ENCODE data around the gene MRPL23. TPM values are rescaled to one million over a fixed set of nuclear protein-coding genes. Genes with fewer than 3 reads are reported as not detected.

Gene MRPL23
- total and polyA plus RNA-seq, 2 of the 8 experiments (the other 6 are each of a cell fraction or from before 2014, with no cell fraction given): 86.4 to 244 TPM

DNA sequence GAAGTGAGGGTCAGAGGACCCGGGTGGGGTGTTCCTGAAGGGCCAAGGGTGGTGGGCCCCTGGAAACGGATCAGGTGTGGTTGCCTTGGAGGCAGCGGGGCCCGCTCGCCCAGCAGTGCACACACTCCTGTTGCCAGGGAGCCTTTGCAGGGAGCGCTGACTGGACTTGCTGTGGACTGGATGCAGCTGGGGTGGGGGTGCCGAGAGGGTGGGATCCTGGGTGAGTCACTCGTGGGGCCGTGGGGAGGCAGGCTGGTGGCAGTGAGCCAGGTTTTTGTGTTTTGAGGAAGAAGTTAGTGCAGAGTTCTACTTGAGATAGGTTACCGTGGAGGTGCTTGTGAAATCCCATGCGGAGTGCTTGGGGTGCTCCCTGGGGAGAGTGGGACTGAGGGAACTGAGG lies 1.3 kb downstream of the MRPL23 start:
- Histone ChIP-seq H3K4me3 (ENCODE audit: extremely low read depth in 1 of 4, insufficient read depth in 2 of 4, low read depth in 3 of 4, low read length in 4 of 4) (no peak overlapping the region), H2AK5ac (ENCODE audit: low read depth, low read length) (no peak overlapping the region), H4K20me1 (replicated peaks in 1 of 2; ENCODE audit: control insufficient read depth in 1 of 2, insufficient read depth in 2 of 2, low read length in 2 of 2) (no peaks in the 10 kb centered on the region), H3K36me3 (ENCODE audit: control insufficient read depth in 2 of 4, insufficient read depth in 4 of 4, low read length in 3 of 4) (no peaks in the 10 kb centered on the region), H2BK20ac (ENCODE audit: low read length) (no peak overlapping the region), H3K23ac (ENCODE audit: insufficient read length) (no peak overlapping the region), H3K79me1 (ENCODE audit: low read depth, low read length) (no peaks in the 10 kb centered on the region), H3K4ac (replicated peaks; ENCODE audit: insufficient read length, low read depth, low read length) (no peak overlapping the region), H2BK5ac (ENCODE audit: low read depth, low read length) (no peak overlapping the region), H3K79me2 (ENCODE audit: control insufficient read depth in 1 of 2, insufficient read depth in 2 of 2, low read length in 2 of 2) (no peaks in the 10 kb centered on the region), H3K23me2 (ENCODE audit: low read depth, low read length) (no peaks in the 10 kb centered on the region), H4K91ac (replicated peaks; ENCODE audit: insufficient read length, low read length) (no peak overlapping the region), H3K9ac (replicated peaks in 1 of 4; ENCODE audit: extremely low read depth in 1 of 4, low read depth in 3 of 4, low read length in 3 of 4) (no peak overlapping the region), H2AFZ (ENCODE audit: low read length) (no peak overlapping the region), H3K4me2 (ENCODE audit: insufficient read depth in 1 of 2, low read depth in 2 of 2, low read length in 2 of 2) (no peak overlapping the region), H3K9me3 (ENCODE audit: insufficient read depth in 2 of 2, low read depth in 1 of 2, low read length in 1 of 2) (no peaks in the 10 kb centered on the region), H3K14ac (ENCODE audit: insufficient read length) (no peak overlapping the region), H2BK12ac (ENCODE audit: low read depth, low read length) (no peak overlapping the region), H2BK15ac (ENCODE audit: low read length) (no peak overlapping the region), H2BK120ac (replicated peaks; ENCODE audit: low read depth, low read length) (no peak overlapping the region), H3K56ac (replicated peaks; ENCODE audit: insufficient read length, low read depth, low read length) (no peak overlapping the region), H4K8ac (ENCODE audit: extremely low read depth, insufficient read depth, low read length) (no peak overlapping the region), H4K5ac (ENCODE audit: insufficient read length, low read depth, low read length) (no peak overlapping the region), H3K18ac (ENCODE audit: extremely low read depth, low read length) (no peak overlapping the region), H3K4me1 (replicated peaks in 1 of 4; ENCODE audit: control insufficient read depth in 3 of 4, insufficient read depth in 4 of 4, low read length in 3 of 4) (peaks cover 0 to 3% (median 0%) of the 10 kb centered on the region in 4 experiments; a peak in 1 of 7 replicates), H3K27me3 (replicated peaks in 1 of 4; ENCODE audit: control insufficient read depth in 3 of 4, extremely low read depth in 1 of 4, insufficient read depth in 3 of 4, low read length in 3 of 4) (no peaks in the 10 kb centered on the region), H3K27ac (ENCODE audit: low read depth, low read length) (no peak overlapping the region)
- ChIA-PET POLR2A (ENCODE audit: partially characterized antibody) (interaction anchor here (1.1 to 2.3 kb wide), 5 partner anchors 10 to 202 kb away, joined by 3 to 9 read pairs (median 3); no protein-coding TSS in a partner anchor), CTCF (ENCODE audit: partially characterized antibody) (interaction anchor here (0.7 to 18.8 kb wide), 30 partner anchors 10 to 272 kb away, joined by 3 to 416 read pairs (median 6); partner anchors contain the start of genes INS and SYT8)
- FAIRE-seq (no peak), DNase-seq (ENCODE audit: low read depth in 1 of 2, low spot score in 2 of 2) (no peak)
- WGBS, 2 experiments (ENCODE audit: extremely low coverage in 1 of 2, insufficient coverage in 1 of 2, insufficient read length in 1 of 2, insufficient replicate concordance in 2 of 2, low coverage in 1 of 2, low lambda C conversion rate in 2 of 2, missing lambda C conversion rate in 1 of 2): no CpG with 5 or more reads among the region's 11 CpGs
- TF ChIP-seq SUZ12 (IDR thresholded peaks at IDR 0.05; ENCODE audit: low read length) (no peak), SIRT6 (IDR thresholded peaks at IDR 0.05; ENCODE audit: low read length) (no peak), SP1 (IDR thresholded peaks at IDR 0.05; ENCODE audit: low read depth, low read length) (no peak), HDAC2 (IDR thresholded peaks at IDR 0.05; ENCODE audit: borderline replicate concordance in 1 of 2, low read depth in 2 of 2, low read length in 2 of 2) (no peak), TBP (IDR thresholded peaks at IDR 0.05; ENCODE audit: low read depth, low read length) (no peak), EP300 (IDR thresholded peaks at IDR 0.05; ENCODE audit: borderline replicate concordance in 1 of 2, low read depth in 2 of 2, low read length in 2 of 2) (no peak), SAP30 (IDR thresholded peaks at IDR 0.05; ENCODE audit: insufficient read depth, insufficient replicate concordance, low read length) (no peak), RAD21 (IDR thresholded peaks at IDR 0.05 in 1 of 2, conservative IDR thresholded peaks at IDR 0.05 in 1 of 2; ENCODE audit: low read depth in 2 of 2, low read length in 2 of 2) (no peak), TAF7 (optimal IDR thresholded peaks at IDR 0.05; ENCODE audit: borderline replicate concordance, low read depth, low read length) (no peak), EZH2 (IDR thresholded peaks at IDR 0.05; ENCODE audit: low read depth, low read length, severe bottlenecking) (no peak), SIX5 (IDR thresholded peaks at IDR 0.05; ENCODE audit: low read depth, low read length) (no peak), PHF8 (conservative IDR thresholded peaks at IDR 0.05; ENCODE audit: low read depth, low read length) (no peak), POLR2AphosphoS5 (IDR thresholded peaks at IDR 0.05; ENCODE audit: low read depth, low read length) (no peak)

All from H1 (cell line).